GM23338 (cell line): Measurements from ENCODE around the gene TMEM221. TPM values are rescaled to one million over a fixed set of nuclear protein-coding genes. Genes with fewer than 3 reads are reported as not detected.
A peak's percentile ranks its signal among the peaks of the same experiment; 100 is the strongest.

Source experiments
- ATAC-seq: fragments of 200-7000 bp; cut with Tn5 transposase; 3 replicates; pipeline ENCODE4 v1.9.1; 2020
- DNase-seq: peaks from one replicate; pipeline ENCODE4 v3.0.0-alpha.2; 2015; ENCODE audit warnings: low spot score
- H2AFZ ChIP-seq: fragments of 200-600 bp; sonication (generic); 2 replicates; pipeline ENCODE4 v1.8.0; 2016; ENCODE audit warnings: antibody characterized with exemption, mild to moderate bottlenecking, moderate library complexity
- H3F3A ChIP-seq: fragments of 200-600 bp; sonication (generic); replicated peaks from 2 replicates; pipeline ENCODE4 v1.8.0; 2017; ENCODE audit warnings: antibody characterized with exemption, mixed run types, low read depth
- H3K27ac ChIP-seq: fragments of 200-600 bp; sonication (generic); 2 replicates; pipeline ENCODE4 v1.6.1; 2016; ENCODE audit warnings: low read depth
- H3K27me3 ChIP-seq: fragments of 200-600 bp; sonication (generic); 2 replicates; pipeline ENCODE4 v1.8.0; 2016; ENCODE audit warnings: mild to moderate bottlenecking, mixed run types, moderate library complexity; ENCODE audit not compliant: insufficient read depth
- H3K36me3 ChIP-seq: fragments of 200-600 bp; sonication (generic); 2 replicates; pipeline ENCODE4 v1.8.0; 2016; ENCODE audit warnings: mild to moderate bottlenecking; ENCODE audit not compliant: insufficient read depth
- H3K4me1 ChIP-seq: fragments of 200-600 bp; sonication (generic); 2 replicates; pipeline ENCODE4 v1.8.0; 2016; ENCODE audit warnings: mild to moderate bottlenecking, moderate library complexity; ENCODE audit not compliant: insufficient read depth
- H3K4me2 ChIP-seq: fragments of 200-600 bp; sonication (generic); 2 replicates; pipeline ENCODE4 v1.7.1; 2017; ENCODE audit warnings: mixed run types
- H3K4me3 ChIP-seq: fragments of 200-600 bp; sonication (generic); 2 replicates; pipeline ENCODE4 v1.6.1; 2016; ENCODE audit warnings: mixed run types
- H3K79me2 ChIP-seq: fragments of 200-600 bp; sonication (generic); replicated peaks from 2 replicates; pipeline ENCODE4 v1.8.0; 2017; ENCODE audit warnings: mild to moderate bottlenecking; ENCODE audit not compliant: insufficient read depth
- H3K9me2 ChIP-seq: fragments of 200-600 bp; sonication (generic); 2 replicates; pipeline ENCODE4 v1.8.0; 2017; ENCODE audit not compliant: insufficient read depth
- H4K20me1 ChIP-seq: fragments of 200-600 bp; sonication (generic); replicated peaks from 2 replicates; pipeline ENCODE4 v1.8.0; 2017; ENCODE audit warnings: mild to moderate bottlenecking; ENCODE audit not compliant: insufficient read depth
- H3K27ac Mint-ChIP-seq: 2 replicates; pipeline ENCODE4 v1.8.0; 2020; ENCODE audit warnings: inconsistent platforms, mild to moderate bottlenecking, moderate library complexity, mixed read lengths
- H3K27me3 Mint-ChIP-seq: 3 replicates; pipeline ENCODE4 v1.8.0; 2022; ENCODE audit warnings: low read depth, mild to moderate bottlenecking, moderate library complexity, mixed read lengths, inconsistent platforms; ENCODE audit not compliant: insufficient read depth, poor library complexity
- H3K36me3 Mint-ChIP-seq: 3 replicates; pipeline ENCODE4 v1.8.0; 2021; ENCODE audit warnings: low read depth, mild to moderate bottlenecking, inconsistent platforms, moderate library complexity, mixed read lengths
- H3K4me1 Mint-ChIP-seq: 3 replicates; pipeline ENCODE4 v1.8.0; 2020; ENCODE audit warnings: mild to moderate bottlenecking, inconsistent platforms, mixed read lengths
- H3K4me3 Mint-ChIP-seq: 3 replicates; pipeline ENCODE4 v1.8.0; 2021; ENCODE audit warnings: moderate library complexity, mild to moderate bottlenecking, inconsistent platforms, mixed read lengths
- H3K9me3 Mint-ChIP-seq: 3 replicates; pipeline ENCODE4 v1.8.0; 2020; ENCODE audit warnings: moderate library complexity, mild to moderate bottlenecking, inconsistent platforms, mixed read lengths
- CREB1 ChIP-seq: fragments of 250-450 bp; sonication (Bioruptor Pico); IDR thresholded peaks from 2 replicates; pipeline ENCODE4 v1.5.0; 2020; ENCODE audit warnings: low read depth, mild to moderate bottlenecking, moderate library complexity
- EZH2phosphoT487 ChIP-seq: fragments of 200-600 bp; sonication (generic); IDR thresholded peaks from one replicate; pipeline ENCODE4 v1.8.1; 2018; ENCODE audit warnings: antibody characterized with exemption; ENCODE audit not compliant: unreplicated experiment
- JUNB ChIP-seq: IDR thresholded peaks from one replicate; pipeline ENCODE4 v1.6.1; 2016; ENCODE audit warnings: antibody characterized with exemption; ENCODE audit not compliant: unreplicated experiment
- NANOG ChIP-seq: IDR thresholded peaks from 2 replicates; pipeline ENCODE4 v1.6.1; 2016; ENCODE audit warnings: antibody characterized with exemption, borderline replicate concordance
- STAT1 ChIP-seq: IDR thresholded peaks from one replicate; pipeline ENCODE4 v1.6.1; 2016; ENCODE audit warnings: antibody characterized with exemption; ENCODE audit not compliant: unreplicated experiment
- ZNF114 ChIP-seq: fragments of 250-450 bp; sonication (Bioruptor Pico); IDR thresholded peaks from 2 replicates; pipeline ENCODE4 v1.5.0; 2020; ENCODE audit warnings: mild to moderate bottlenecking, moderate library complexity
- polyA plus RNA-seq: library from polyadenylated mRNA; unstranded; fragments of >200 nt; fragmentation: Nextera tagmentation; extraction: Ambion mirVana; gene quantifications from 2 replicates; pipeline ENCODE4 v1.2.1, GENCODE V29; 2016
- total RNA-seq: library from RNA; depleted of rRNA; stranded (reverse); fragments of >200 nt; shearing (Covaris generic); gene quantifications from 2 replicates; pipeline ENCODE4 v1.2.3, GENCODE V29; 2014
- TF ChIP-seq, protein P1 (sequence below): fragments of 250-450 bp; sonication (Bioruptor Pico); IDR thresholded peaks from 2 replicates; pipeline ENCODE4 v1.5.0; 2020; ENCODE audit warnings: mild to moderate bottlenecking, moderate library complexity
- TF ChIP-seq, protein P2 (sequence below): IDR thresholded peaks from 2 replicates; pipeline ENCODE4 v1.6.1; 2016; ENCODE audit warnings: antibody characterized with exemption
- TF ChIP-seq, protein P3 (sequence below): IDR thresholded peaks from one replicate; pipeline ENCODE4 v1.6.1; 2018; ENCODE audit warnings: antibody characterized with exemption; ENCODE audit not compliant: unreplicated experiment

The TMEM221 gene
- total and polyA plus RNA-seq, 2 experiments from 2014 or later = 0.40 to 0.90 TPM

DNA sequence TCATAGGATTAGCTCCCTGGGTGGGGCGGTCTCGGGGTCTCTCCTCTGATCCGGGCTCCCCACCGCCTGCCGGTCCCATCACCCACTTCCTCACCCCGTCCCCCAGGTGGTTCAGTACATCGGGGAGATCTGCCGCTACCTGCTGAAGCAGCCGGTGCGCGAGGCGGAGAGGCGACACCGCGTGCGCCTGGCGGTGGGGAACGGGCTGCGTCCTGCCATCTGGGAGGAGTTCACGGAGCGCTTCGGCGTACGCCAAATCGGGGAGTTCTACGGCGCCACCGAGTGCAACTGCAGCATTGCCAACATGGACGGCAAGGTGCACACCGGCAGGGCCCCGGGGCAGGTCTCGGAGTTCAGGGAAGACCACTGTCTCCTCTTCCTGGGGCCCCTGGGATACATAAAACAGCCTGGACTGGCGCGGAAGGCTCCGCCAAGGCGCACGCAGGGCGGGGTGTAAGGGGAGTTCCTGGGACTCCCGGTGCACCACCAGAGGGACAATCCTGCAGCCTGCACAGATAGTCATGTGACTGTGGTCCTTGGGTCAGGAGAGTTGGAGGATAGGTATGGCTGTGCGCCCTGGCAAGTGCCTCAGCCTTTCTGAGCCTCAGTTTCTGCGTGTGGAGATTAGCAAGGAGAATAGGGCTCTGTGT is 48.8 kb upstream of the TMEM221 start (continued):
- TF ChIP-seq, protein P1, sequence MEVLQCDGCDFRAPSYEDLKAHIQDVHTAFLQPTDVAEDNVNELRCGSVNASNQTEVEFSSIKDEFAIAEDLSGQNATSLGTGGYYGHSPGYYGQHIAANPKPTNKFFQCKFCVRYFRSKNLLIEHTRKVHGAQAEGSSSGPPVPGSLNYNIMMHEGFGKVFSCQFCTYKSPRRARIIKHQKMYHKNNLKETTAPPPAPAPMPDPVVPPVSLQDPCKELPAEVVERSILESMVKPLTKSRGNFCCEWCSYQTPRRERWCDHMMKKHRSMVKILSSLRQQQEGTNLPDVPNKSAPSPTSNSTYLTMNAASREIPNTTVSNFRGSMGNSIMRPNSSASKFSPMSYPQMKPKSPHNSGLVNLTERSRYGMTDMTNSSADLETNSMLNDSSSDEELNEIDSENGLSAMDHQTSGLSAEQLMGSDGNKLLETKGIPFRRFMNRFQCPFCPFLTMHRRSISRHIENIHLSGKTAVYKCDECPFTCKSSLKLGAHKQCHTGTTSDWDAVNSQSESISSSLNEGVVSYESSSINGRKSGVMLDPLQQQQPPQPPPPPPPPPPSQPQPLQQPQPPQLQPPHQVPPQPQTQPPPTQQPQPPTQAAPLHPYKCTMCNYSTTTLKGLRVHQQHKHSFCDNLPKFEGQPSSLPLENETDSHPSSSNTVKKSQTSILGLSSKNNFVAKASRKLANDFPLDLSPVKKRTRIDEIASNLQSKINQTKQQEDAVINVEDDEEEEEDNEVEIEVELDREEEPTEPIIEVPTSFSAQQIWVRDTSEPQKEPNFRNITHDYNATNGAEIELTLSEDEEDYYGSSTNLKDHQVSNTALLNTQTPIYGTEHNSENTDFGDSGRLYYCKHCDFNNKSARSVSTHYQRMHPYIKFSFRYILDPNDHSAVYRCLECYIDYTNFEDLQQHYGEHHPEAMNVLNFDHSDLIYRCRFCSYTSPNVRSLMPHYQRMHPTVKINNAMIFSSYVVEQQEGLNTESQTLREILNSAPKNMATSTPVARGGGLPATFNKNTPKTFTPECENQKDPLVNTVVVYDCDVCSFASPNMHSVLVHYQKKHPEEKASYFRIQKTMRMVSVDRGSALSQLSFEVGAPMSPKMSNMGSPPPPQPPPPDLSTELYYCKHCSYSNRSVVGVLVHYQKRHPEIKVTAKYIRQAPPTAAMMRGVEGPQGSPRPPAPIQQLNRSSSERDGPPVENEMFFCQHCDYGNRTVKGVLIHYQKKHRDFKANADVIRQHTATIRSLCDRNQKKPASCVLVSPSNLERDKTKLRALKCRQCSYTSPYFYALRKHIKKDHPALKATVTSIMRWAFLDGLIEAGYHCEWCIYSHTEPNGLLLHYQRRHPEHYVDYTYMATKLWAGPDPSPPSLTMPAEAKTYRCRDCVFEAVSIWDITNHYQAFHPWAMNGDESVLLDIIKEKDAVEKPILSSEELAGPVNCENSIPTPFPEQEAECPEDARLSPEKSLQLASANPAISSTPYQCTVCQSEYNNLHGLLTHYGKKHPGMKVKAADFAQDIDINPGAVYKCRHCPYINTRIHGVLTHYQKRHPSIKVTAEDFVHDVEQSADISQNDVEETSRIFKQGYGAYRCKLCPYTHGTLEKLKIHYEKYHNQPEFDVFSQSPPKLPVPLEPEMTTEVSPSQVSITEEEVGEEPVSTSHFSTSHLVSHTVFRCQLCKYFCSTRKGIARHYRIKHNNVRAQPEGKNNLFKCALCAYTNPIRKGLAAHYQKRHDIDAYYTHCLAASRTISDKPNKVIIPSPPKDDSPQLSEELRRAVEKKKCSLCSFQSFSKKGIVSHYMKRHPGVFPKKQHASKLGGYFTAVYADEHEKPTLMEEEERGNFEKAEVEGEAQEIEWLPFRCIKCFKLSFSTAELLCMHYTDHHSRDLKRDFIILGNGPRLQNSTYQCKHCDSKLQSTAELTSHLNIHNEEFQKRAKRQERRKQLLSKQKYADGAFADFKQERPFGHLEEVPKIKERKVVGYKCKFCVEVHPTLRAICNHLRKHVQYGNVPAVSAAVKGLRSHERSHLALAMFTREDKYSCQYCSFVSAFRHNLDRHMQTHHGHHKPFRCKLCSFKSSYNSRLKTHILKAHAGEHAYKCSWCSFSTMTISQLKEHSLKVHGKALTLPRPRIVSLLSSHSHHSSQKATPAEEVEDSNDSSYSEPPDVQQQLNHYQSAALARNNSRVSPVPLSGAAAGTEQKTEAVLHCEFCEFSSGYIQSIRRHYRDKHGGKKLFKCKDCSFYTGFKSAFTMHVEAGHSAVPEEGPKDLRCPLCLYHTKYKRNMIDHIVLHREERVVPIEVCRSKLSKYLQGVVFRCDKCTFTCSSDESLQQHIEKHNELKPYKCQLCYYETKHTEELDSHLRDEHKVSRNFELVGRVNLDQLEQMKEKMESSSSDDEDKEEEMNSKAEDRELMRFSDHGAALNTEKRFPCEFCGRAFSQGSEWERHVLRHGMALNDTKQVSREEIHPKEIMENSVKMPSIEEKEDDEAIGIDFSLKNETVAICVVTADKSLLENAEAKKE = no peak
- TF ChIP-seq JUNB (no peak), EZH2phosphoT487 (no peak)
- TF ChIP-seq, protein P2, sequence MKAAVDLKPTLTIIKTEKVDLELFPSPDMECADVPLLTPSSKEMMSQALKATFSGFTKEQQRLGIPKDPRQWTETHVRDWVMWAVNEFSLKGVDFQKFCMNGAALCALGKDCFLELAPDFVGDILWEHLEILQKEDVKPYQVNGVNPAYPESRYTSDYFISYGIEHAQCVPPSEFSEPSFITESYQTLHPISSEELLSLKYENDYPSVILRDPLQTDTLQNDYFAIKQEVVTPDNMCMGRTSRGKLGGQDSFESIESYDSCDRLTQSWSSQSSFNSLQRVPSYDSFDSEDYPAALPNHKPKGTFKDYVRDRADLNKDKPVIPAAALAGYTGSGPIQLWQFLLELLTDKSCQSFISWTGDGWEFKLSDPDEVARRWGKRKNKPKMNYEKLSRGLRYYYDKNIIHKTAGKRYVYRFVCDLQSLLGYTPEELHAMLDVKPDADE = 0 out of 2 replicates have a peak, but pooled peaks have one; percentile 28

DNA sequence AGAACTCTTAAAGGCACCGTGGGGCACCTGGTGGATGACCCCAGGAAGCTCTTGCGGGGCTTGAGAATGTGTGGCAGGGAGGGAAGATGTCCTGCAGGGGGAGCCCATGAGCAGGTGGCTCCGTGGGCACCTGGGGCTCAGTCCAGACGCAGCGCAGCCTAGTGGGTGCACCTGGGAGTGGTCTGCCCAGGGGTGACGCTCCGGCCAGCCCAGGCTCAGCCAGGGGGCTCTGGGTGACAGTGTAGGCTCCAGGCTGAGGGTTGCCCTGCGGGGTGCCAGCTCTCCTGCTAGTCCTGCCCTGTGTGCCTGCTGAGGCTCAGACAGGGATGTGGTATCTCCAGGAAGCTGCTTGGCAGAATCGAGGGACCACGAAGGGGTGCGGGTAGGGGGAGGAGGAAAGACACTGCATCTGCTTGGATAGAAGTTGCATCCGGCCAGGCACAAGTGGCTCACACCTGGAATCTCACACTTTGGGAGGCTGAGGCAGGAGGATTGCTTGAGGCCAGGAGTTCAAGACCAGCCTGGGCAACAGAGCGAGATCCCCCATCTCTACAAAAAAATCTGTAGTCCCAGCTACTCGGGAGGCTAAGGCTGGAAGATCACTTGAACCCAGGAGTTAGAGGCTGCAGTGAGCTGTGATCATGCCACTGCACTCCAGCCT is 48.0 kb upstream of the TMEM221 start:
- Mint-ChIP-seq H3K4me1 (peaks cover 24% of the 10 kb centered on the region), H3K27me3 (peaks cover 15% of the 10 kb centered on the region), H3K4me3 (peak overlapping the region; percentile 79), H3K9me3 (no peaks in the 10 kb centered on the region; the same call in 2 of the 3 replicates), H3K36me3 (no peaks in the 10 kb centered on the region), H3K27ac (no peak overlapping the region)
- no peaks in the 10 kb centered on the region for H3K9me2 ChIP-seq
- peaks cover 6% of the 10 kb centered on the region; the same call in 1 of the 2 replicates for H3K27me3 ChIP-seq
- H3K4me2 ChIP-seq = peak overlapping the region; percentile 85
- peaks cover 13% of the 10 kb centered on the region for H3K4me1 ChIP-seq
- ATAC-seq (peak; percentile 82), DNase-seq (peak; percentile 94)
- H3K27ac ChIP-seq = no peak overlapping the region
- H3K36me3 ChIP-seq = no peaks in the 10 kb centered on the region
- H3F3A ChIP-seq = peaks cover 16% of the 10 kb centered on the region
- H3K4me3 ChIP-seq = peak overlapping the region; percentile 65
- H3K79me2 ChIP-seq = no peaks in the 10 kb centered on the region
- H2AFZ ChIP-seq = peak overlapping the region; percentile 96; the same call in 1 of the 2 replicates
- H4K20me1 ChIP-seq = no peaks in the 10 kb centered on the region
- no peak for TF ChIP-seq ZNF114 (CRISPR knock-in tag)
- TF ChIP-seq, protein P2 = no peak
- no peak for TF ChIP-seq STAT1
- TF ChIP-seq, protein P3, sequence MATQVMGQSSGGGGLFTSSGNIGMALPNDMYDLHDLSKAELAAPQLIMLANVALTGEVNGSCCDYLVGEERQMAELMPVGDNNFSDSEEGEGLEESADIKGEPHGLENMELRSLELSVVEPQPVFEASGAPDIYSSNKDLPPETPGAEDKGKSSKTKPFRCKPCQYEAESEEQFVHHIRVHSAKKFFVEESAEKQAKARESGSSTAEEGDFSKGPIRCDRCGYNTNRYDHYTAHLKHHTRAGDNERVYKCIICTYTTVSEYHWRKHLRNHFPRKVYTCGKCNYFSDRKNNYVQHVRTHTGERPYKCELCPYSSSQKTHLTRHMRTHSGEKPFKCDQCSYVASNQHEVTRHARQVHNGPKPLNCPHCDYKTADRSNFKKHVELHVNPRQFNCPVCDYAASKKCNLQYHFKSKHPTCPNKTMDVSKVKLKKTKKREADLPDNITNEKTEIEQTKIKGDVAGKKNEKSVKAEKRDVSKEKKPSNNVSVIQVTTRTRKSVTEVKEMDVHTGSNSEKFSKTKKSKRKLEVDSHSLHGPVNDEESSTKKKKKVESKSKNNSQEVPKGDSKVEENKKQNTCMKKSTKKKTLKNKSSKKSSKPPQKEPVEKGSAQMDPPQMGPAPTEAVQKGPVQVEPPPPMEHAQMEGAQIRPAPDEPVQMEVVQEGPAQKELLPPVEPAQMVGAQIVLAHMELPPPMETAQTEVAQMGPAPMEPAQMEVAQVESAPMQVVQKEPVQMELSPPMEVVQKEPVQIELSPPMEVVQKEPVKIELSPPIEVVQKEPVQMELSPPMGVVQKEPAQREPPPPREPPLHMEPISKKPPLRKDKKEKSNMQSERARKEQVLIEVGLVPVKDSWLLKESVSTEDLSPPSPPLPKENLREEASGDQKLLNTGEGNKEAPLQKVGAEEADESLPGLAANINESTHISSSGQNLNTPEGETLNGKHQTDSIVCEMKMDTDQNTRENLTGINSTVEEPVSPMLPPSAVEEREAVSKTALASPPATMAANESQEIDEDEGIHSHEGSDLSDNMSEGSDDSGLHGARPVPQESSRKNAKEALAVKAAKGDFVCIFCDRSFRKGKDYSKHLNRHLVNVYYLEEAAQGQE = no peak
- no peak for TF ChIP-seq EZH2phosphoT487
- no peak for TF ChIP-seq NANOG
- peak; percentile 70 for TF ChIP-seq CREB1 (CRISPR knock-in tag)
